ENCODE results near the gene BNIP2. TPM values are rescaled to one million over a fixed set of nuclear protein-coding genes. Genes with fewer than 3 reads are reported as not detected.

BNIP2 gene
- total RNA-seq, 4 donors from 2014 or later, result 84.9 to 161 (median 129) TPM

- no peak overlapping the region for H3K27ac ChIP-seq
- DNase-seq, result no peak
- intact Hi-C loops (cut with DNase I), result no loop called here
- no peak overlapping the region for H3K4me3 ChIP-seq (replicated peaks in 1 of 3)
- no peaks in the 10 kb centered on the region for H3K4me1 ChIP-seq
- no peaks in the 10 kb centered on the region for H3K9me3 ChIP-seq
- H3K27me3 ChIP-seq, result no peaks in the 10 kb centered on the region
- no peaks in the 10 kb centered on the region for H3K36me3 ChIP-seq
- WGBS, 2 donors, result 74 to 84% methylated on average over 4 of the region's 4 CpGs
- TF ChIP-seq, protein P1, sequence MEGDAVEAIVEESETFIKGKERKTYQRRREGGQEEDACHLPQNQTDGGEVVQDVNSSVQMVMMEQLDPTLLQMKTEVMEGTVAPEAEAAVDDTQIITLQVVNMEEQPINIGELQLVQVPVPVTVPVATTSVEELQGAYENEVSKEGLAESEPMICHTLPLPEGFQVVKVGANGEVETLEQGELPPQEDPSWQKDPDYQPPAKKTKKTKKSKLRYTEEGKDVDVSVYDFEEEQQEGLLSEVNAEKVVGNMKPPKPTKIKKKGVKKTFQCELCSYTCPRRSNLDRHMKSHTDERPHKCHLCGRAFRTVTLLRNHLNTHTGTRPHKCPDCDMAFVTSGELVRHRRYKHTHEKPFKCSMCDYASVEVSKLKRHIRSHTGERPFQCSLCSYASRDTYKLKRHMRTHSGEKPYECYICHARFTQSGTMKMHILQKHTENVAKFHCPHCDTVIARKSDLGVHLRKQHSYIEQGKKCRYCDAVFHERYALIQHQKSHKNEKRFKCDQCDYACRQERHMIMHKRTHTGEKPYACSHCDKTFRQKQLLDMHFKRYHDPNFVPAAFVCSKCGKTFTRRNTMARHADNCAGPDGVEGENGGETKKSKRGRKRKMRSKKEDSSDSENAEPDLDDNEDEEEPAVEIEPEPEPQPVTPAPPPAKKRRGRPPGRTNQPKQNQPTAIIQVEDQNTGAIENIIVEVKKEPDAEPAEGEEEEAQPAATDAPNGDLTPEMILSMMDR (IDR thresholded peaks at IDR 0.05), result no peak
- no peak for TF ChIP-seq POLR2A (IDR thresholded peaks at IDR 0.05)
Measured at GRCh38 chr15:59696332-59696731, 7.2 kb upstream of the BNIP2 start.

- no peak overlapping the region for H3K4me3 ChIP-seq (replicated peaks in 1 of 3)
- no peaks in the 10 kb centered on the region for H3K27me3 ChIP-seq
- no peaks in the 10 kb centered on the region for H3K36me3 ChIP-seq
- 91 to 97% methylated on average over 1 of the region's 1 CpG for WGBS, 2 donors
- H3K27ac ChIP-seq, result no peak overlapping the region
- H3K9me3 ChIP-seq, result no peaks in the 10 kb centered on the region
- TF ChIP-seq, protein P1 (IDR thresholded peaks at IDR 0.05), result no peak
- no peak for TF ChIP-seq POLR2A (IDR thresholded peaks at IDR 0.05)
- H3K4me1 ChIP-seq, result peaks cover 0 to 5% of the 10 kb centered on the region in 2 donors
- intact Hi-C loops (cut with DNase I), result no loop called here
- no peak for DNase-seq
Measured at GRCh38 chr15:59694779-59695178, 5.7 kb upstream of the BNIP2 start.

DNA sequence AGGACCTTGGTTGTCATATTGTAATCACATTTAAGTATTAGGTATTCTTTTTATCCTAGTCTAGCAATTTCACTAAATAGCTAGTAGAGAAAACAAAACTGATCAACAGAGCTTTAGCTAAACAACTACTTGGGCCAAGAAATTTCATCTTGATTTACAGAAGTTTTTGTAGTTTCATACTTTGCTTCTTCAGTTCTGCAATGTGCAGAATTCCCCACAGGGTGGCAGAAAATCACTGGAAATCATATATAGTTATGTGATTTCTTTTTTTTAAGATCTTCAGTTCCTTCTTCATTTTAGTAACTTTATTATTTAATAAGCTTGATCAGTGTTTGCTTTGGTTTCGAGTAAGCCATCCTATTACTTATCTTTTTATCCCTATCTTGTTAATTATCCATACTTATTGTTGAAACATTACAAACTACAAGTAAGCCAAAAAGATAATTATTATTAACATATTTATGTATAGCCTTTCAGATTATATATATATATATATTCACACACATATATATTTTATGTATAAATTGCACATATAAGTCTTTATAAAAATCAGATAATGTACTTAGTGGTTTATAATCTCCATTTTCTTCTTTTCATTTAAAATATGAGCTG lies 2.2 kb upstream of the BNIP2 start:
- no peaks in the 10 kb centered on the region for H3K36me3 ChIP-seq
- no peaks in the 10 kb centered on the region for H3K9me3 ChIP-seq
- H3K27me3 ChIP-seq, result no peaks in the 10 kb centered on the region
- TF ChIP-seq, protein P1 (IDR thresholded peaks at IDR 0.05), result peak; percentile 16 to 71 (median 46)
- TF ChIP-seq POLR2A (IDR thresholded peaks at IDR 0.05), result no peak
- H3K4me1 ChIP-seq, result peaks cover 5 to 12% of the 10 kb centered on the region in 2 donors
- peak overlapping the region in 1 of 3 donors; percentile 3 for H3K27ac ChIP-seq
- intact Hi-C loops (cut with DNase I), result no loop called here
- no peak overlapping the region for H3K4me3 ChIP-seq (replicated peaks in 1 of 3)
- 58 to 69% methylated on average over 1 of the region's 1 CpG for WGBS, 2 donors
- DNase-seq, result peak; percentile 23 to 38

- Histone ChIP-seq H3K27ac (peak overlapping the region; percentile 88 to 99 (median 96)), H3K4me3 (replicated peaks in 1 of 3) (peak overlapping the region in 2 of 3 donors; percentile 56 to 87), H3K36me3 (no peaks in the 10 kb centered on the region), H3K27me3 (no peaks in the 10 kb centered on the region), H3K9me3 (no peaks in the 10 kb centered on the region), H3K4me1 (peaks cover 5 to 27% of the 10 kb centered on the region in 2 donors)
- DNase-seq, result peak; percentile 93
- intact Hi-C loops (cut with DNase I), result no loop called here
- TF ChIP-seq, protein P1 (IDR thresholded peaks at IDR 0.05), result no peak
- TF ChIP-seq POLR2A (IDR thresholded peaks at IDR 0.05), result no peak
- WGBS, 2 donors, result 1 to 2% methylated on average over 25 of the region's 25 CpGs
Measured at GRCh38 chr15:59689626-59690236, 611 bp upstream of the BNIP2 start.

- WGBS, 2 donors, result 0 to 1% methylated on average over 15 of the region's 15 CpGs
- no peak for DNase-seq
- Histone ChIP-seq H3K9me3 (no peaks in the 10 kb centered on the region), H3K4me3 (replicated peaks in 1 of 3) (peak overlapping the region; percentile 87 to 98 (median 91)), H3K36me3 (no peaks in the 10 kb centered on the region), H3K27me3 (no peaks in the 10 kb centered on the region), H3K27ac (peak overlapping the region; percentile 86 to 99 (median 96)), H3K4me1 (peaks cover 5 to 27% of the 10 kb centered on the region in 2 donors)
- TF ChIP-seq, protein P1 (IDR thresholded peaks at IDR 0.05), result no peak
- TF ChIP-seq POLR2A (IDR thresholded peaks at IDR 0.05), result no peak
- intact Hi-C loops (cut with DNase I), result no loop called here
Measured at GRCh38 chr15:59688423-59688781, 718 bp downstream of the BNIP2 start.

Data from thyroid gland (tissue), 4 donors.